Neuronal stem cell (in vitro differentiated cells): ENCODE data around the gene GJC1.
"Not testable (repeated sequence)": the region's sequence is repeated elsewhere in the genome, so short reads cannot be mapped to it uniquely, and the experiment has no call there.

Source experiments
- DNase-seq: peaks from one replicate; pipeline ENCODE4 v3.0.0-alpha.2; 2013; ENCODE audit warnings: low spot score
- H2AFZ ChIP-seq: one replicate; pipeline ENCODE4 v1.6.1; 2013; ENCODE audit warnings: mild to moderate bottlenecking, low read length, inconsistent platforms
- H2AK5ac ChIP-seq: 2 replicates; pipeline ENCODE4 v1.6.1; 2013; ENCODE audit warnings: low read depth, mild to moderate bottlenecking, inconsistent platforms, low read length, moderate library complexity, mixed read lengths
- H2BK120ac ChIP-seq: 2 replicates; pipeline ENCODE4 v1.6.1; 2013; ENCODE audit warnings: low read depth, mild to moderate bottlenecking, inconsistent platforms, low read length, moderate library complexity, mixed read lengths
- H2BK12ac ChIP-seq: one replicate; pipeline ENCODE4 v1.6.1; 2013; ENCODE audit warnings: low read length, inconsistent platforms
- H2BK15ac ChIP-seq: 2 replicates; pipeline ENCODE4 v1.6.1; 2013; ENCODE audit warnings: mild to moderate bottlenecking, low read length, inconsistent platforms, mixed read lengths
- H2BK5ac ChIP-seq: one replicate; pipeline ENCODE4 v1.6.1; 2013; ENCODE audit warnings: inconsistent platforms, mild to moderate bottlenecking, low read length, moderate library complexity
- H3K14ac ChIP-seq: one replicate; pipeline ENCODE4 v1.6.1; 2013; ENCODE audit warnings: low read length, inconsistent platforms
- H3K18ac ChIP-seq: 2 replicates; pipeline ENCODE4 v1.6.1; 2013; ENCODE audit warnings: low read length, inconsistent platforms
- H3K23ac ChIP-seq: 2 replicates; pipeline ENCODE4 v1.6.1; 2013; ENCODE audit warnings: low read depth, mild to moderate bottlenecking, mixed read lengths, low read length, inconsistent platforms; ENCODE audit not compliant: poor library complexity
- H3K27ac ChIP-seq: replicated peaks from 3 replicates; pipeline ENCODE4 v1.5.1; 2013; ENCODE audit warnings: low read length, inconsistent platforms
- H3K27me3 ChIP-seq, 3 experiments: 2 replicates each; pipeline ENCODE4 v1.6.1; 2013; ENCODE audit warnings: low read length in 3 of 3, mild to moderate bottlenecking in 2 of 3, inconsistent platforms in 1 of 3, low read depth in 1 of 3, mixed read lengths in 1 of 3, moderate library complexity in 1 of 3; ENCODE audit not compliant: control insufficient read depth in 3 of 3, insufficient read depth in 3 of 3
- H3K36me3 ChIP-seq, 2 donors: replicated peaks in 1 of 2; 2 replicates each; pipeline ENCODE4 v1.6.1; 2013; ENCODE audit warnings: low read length in 2 of 2; ENCODE audit not compliant: control insufficient read depth in 2 of 2, insufficient read depth in 2 of 2
- H3K4ac ChIP-seq: 2 replicates; pipeline ENCODE4 v1.6.1; 2013; ENCODE audit warnings: inconsistent platforms, mild to moderate bottlenecking, low read length, moderate library complexity
- H3K4me1 ChIP-seq, 2 donors: 1 replicate in 1 of 2; 2 replicates in 1 of 2; pipeline ENCODE4 v1.6.1; 2013; ENCODE audit warnings: low read length in 2 of 2, low read depth in 1 of 2; ENCODE audit not compliant: control insufficient read depth in 2 of 2, insufficient read depth in 1 of 2
- H3K4me2 ChIP-seq: one replicate; pipeline ENCODE4 v1.6.1; 2013; ENCODE audit warnings: mild to moderate bottlenecking, low read length, inconsistent platforms; ENCODE audit not compliant: insufficient read depth, poor library complexity, severe bottlenecking
- H3K4me3 ChIP-seq, 2 donors: 2 replicates each; pipeline ENCODE4 v1.5.1; 2013; ENCODE audit warnings: low read length in 2 of 2, mild to moderate bottlenecking in 2 of 2, inconsistent platforms in 1 of 2, moderate library complexity in 1 of 2
- H3K79me1 ChIP-seq: one replicate; pipeline ENCODE4 v1.6.1; 2013; ENCODE audit warnings: low read depth, mild to moderate bottlenecking, inconsistent platforms, low read length, moderate library complexity
- H3K9ac ChIP-seq: one replicate; pipeline ENCODE4 v1.6.1; 2013; ENCODE audit warnings: mild to moderate bottlenecking, low read depth, low read length, inconsistent platforms; ENCODE audit not compliant: poor library complexity
- H3K9me3 ChIP-seq, 2 donors: replicated peaks in 1 of 2; 2 replicates each; pipeline versions ENCODE3 to v1.6.1; 2013; ENCODE audit warnings: low read length in 2 of 2, mild to moderate bottlenecking in 2 of 2, inconsistent platforms in 1 of 2, low read depth in 1 of 2, mixed read lengths in 1 of 2, moderate library complexity in 1 of 2; ENCODE audit not compliant: control insufficient read depth in 2 of 2, insufficient read depth in 1 of 2
- H4K8ac ChIP-seq: one replicate; pipeline ENCODE4 v1.6.1; 2013; ENCODE audit warnings: low read depth, mild to moderate bottlenecking, inconsistent platforms, low read length, moderate library complexity
- H4K91ac ChIP-seq: one replicate; pipeline ENCODE4 v1.6.1; 2013; ENCODE audit warnings: low read length, low read depth, mild to moderate bottlenecking, inconsistent platforms; ENCODE audit not compliant: poor library complexity
- WGBS, 2 donors: extraction: QIAGEN DNeasy Blood & Tissue Kit; methylation state at CpG; one replicate each; pipeline ENCODE4 v1.1.7; 2013; ENCODE audit warnings: missing lambda C conversion rate in 2 of 2, mixed read lengths in 1 of 2; ENCODE audit not compliant: insufficient read length in 2 of 2, insufficient replicate concordance in 1 of 2; ENCODE audit errors: extremely low coverage in 2 of 2; 5-methylcytosine and 5-hydroxymethylcytosine counted together

Gene GJC1

DNA sequence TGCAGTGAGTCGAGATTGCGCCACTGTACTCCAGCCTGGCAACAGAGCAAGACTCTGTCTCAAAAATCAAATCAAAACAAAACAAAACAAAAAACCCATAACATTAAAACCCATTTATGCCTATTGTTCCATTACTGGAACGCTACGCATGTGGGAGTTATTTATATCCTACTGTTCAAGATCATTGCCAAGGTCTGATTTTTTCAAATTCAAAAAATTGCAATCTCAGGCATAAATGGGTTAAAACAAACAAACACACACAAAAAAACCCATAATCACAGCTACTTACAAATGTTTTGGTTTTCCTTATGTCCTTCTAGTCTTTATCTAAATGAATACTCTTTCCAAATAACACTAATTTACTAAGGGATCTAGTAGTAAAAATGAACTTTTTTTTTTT is 17.8 kb downstream of the GJC1 start:
- H2BK5ac ChIP-seq: no peak overlapping the region
- no CpG with 5 or more reads among the region's 4 CpGs for WGBS, 2 donors
- no peak overlapping the region for H2BK12ac ChIP-seq
- no peak overlapping the region for H2BK120ac ChIP-seq
- H3K79me1 ChIP-seq: peaks cover 3% of the 10 kb centered on the region
- no peaks in the 10 kb centered on the region for H3K27me3 ChIP-seq
- no peak overlapping the region for H3K9ac ChIP-seq
- peaks cover 8 to 60% of the 10 kb centered on the region in 2 donors for H3K36me3 ChIP-seq
- H2AFZ ChIP-seq: no peak overlapping the region
- H3K14ac ChIP-seq: no peak overlapping the region
- peaks cover 0 to 1% of the 10 kb centered on the region in 2 donors for H3K9me3 ChIP-seq
- H3K18ac ChIP-seq: no peak overlapping the region
- H3K4me2 ChIP-seq: no peak overlapping the region
- no peak overlapping the region for H3K27ac ChIP-seq
- no peak overlapping the region for H4K8ac ChIP-seq
- no peak overlapping the region for H3K23ac ChIP-seq
- H3K4me3 ChIP-seq: no peak overlapping the region
- no peak overlapping the region for H4K91ac ChIP-seq
- H2BK15ac ChIP-seq: no peak overlapping the region
- no peak overlapping the region for H2AK5ac ChIP-seq
- H3K4ac ChIP-seq: no peak overlapping the region
- no peak for DNase-seq
- no peaks in the 10 kb centered on the region for H3K4me1 ChIP-seq

DNA sequence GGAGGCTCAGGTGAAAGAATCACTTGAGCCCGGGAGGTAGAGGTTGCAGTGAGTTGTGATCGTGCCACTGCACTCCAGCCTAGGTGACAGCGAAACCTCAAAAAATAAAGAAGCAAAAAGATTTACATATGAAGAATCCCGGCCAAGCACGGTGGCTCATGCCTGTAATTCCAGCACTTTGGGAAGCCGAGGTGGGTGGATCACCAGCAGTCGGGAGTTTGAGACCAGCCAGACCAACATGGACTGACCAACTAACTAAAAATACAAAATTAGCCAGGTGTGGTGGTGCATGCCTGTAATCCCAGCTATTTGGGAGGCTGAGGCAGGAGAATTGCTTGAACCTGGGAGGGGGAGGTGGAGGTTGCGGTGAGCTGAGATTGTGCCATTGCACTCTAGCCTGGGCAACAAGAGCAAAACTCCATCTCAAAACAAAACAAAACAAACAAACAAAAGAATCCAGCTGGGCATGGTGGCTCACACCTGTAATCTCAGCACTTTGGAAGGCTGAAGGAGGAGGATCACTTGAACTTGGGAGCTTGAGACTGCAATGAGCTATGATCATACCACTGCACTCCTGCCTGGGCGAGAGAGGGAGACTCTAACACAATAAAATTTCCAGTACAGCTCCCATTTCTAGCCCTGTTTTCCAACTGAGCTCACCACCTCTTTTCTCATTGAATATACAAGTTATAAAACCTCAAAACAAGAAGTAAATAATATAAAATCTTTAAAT is 21.3 kb downstream of the GJC1 start:
- H3K79me1 ChIP-seq, H2BK15ac ChIP-seq, H3K14ac ChIP-seq, H4K91ac ChIP-seq, H3K4me2 ChIP-seq, H3K23ac ChIP-seq, H3K4ac ChIP-seq, H2BK12ac ChIP-seq, H3K27ac ChIP-seq, DNase-seq, H3K18ac ChIP-seq, H2AFZ ChIP-seq, H2BK120ac ChIP-seq, H3K9ac ChIP-seq, H4K8ac ChIP-seq, H3K4me1 ChIP-seq, H3K27me3 ChIP-seq, H3K4me3 ChIP-seq, H2AK5ac ChIP-seq, H2BK5ac ChIP-seq, H3K9me3 ChIP-seq: not testable (repeated sequence)
- peaks cover 22 to 76% of the 10 kb centered on the region in 2 donors for H3K36me3 ChIP-seq
- no CpG with 5 or more reads among the region's 9 CpGs for WGBS, 2 donors

DNA sequence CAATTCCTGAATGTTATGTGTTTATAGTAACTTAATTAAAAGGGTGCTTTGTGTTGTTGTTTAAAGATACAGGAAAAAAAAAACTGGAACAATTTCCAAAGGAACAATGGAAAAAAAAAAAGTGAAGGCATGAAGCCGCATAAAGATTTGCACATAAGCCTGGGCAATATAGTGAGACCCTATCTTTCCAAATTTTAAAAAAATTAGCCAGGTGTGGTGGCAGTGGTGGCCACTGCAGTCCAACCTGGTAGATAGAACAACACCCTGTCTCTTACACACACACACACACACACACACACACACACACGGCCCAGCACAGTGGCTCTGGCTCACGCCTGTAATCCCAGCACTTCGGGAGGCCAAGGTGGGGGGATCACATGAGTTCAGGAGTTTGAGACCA is 21.9 kb downstream of the GJC1 start:
- Histone ChIP-seq H3K9me3 (peaks cover 0 to 1% of the 10 kb centered on the region in 2 donors), H3K9ac (no peak overlapping the region), H3K23ac (no peak overlapping the region), H3K36me3 (peaks cover 24 to 77% of the 10 kb centered on the region in 2 donors), H3K27me3 (no peaks in the 10 kb centered on the region), H3K79me1 (peaks cover 3% of the 10 kb centered on the region), H4K91ac (no peak overlapping the region), H3K14ac (no peak overlapping the region), H3K27ac (no peak overlapping the region), H3K18ac (no peak overlapping the region), H4K8ac (no peak overlapping the region), H2AK5ac (no peak overlapping the region), H3K4me2 (no peak overlapping the region), H2BK5ac (no peak overlapping the region), H2AFZ (no peak overlapping the region), H3K4ac (no peak overlapping the region), H3K4me3 (no peak overlapping the region), H2BK12ac (no peak overlapping the region), H2BK15ac (no peak overlapping the region), H2BK120ac (no peak overlapping the region), H3K4me1 (no peaks in the 10 kb centered on the region)
- no peak for DNase-seq
- WGBS, 2 donors: no CpG with 5 or more reads among the region's 4 CpGs

DNA sequence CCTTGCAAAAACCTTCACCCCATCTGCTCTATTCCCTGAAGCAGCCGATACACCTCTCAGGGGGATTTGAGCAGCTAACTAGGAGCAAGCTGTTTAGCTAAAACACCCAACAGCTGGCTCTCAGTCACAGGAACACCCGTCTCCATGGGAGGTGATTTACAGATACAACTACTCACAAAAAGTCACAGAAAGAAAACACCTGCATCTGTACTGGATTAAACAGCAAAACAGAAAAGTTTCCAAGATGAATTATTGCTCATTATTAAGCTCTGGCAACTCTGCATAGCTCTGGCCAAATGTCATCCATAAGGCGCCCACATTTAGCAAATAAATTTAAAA is 22.3 kb downstream of the GJC1 start:
- H3K23ac ChIP-seq: no peak overlapping the region
- H3K14ac ChIP-seq: no peak overlapping the region
- no peak overlapping the region for H3K4me2 ChIP-seq
- H2BK12ac ChIP-seq: no peak overlapping the region
- H3K9me3 ChIP-seq: peaks cover 0 to 1% of the 10 kb centered on the region in 2 donors
- H3K27ac ChIP-seq: no peak overlapping the region
- H4K91ac ChIP-seq: no peak overlapping the region
- no peaks in the 10 kb centered on the region for H3K27me3 ChIP-seq
- H3K18ac ChIP-seq: no peak overlapping the region
- WGBS, 2 donors: no CpG with 5 or more reads among the region's 3 CpGs
- H2BK5ac ChIP-seq: no peak overlapping the region
- peaks cover 24 to 77% of the 10 kb centered on the region in 2 donors for H3K36me3 ChIP-seq
- no peak overlapping the region for H2BK120ac ChIP-seq
- no peak overlapping the region for H3K9ac ChIP-seq
- no peak overlapping the region for H2AFZ ChIP-seq
- H2BK15ac ChIP-seq: no peak overlapping the region
- no peak overlapping the region for H4K8ac ChIP-seq
- peaks cover 3% of the 10 kb centered on the region for H3K79me1 ChIP-seq
- no peak overlapping the region for H3K4me3 ChIP-seq
- no peaks in the 10 kb centered on the region for H3K4me1 ChIP-seq
- H2AK5ac ChIP-seq: no peak overlapping the region
- no peak for DNase-seq
- H3K4ac ChIP-seq: no peak overlapping the region
